H9 (cell line): ENCODE data around the gene CEP250. TPM values are rescaled to one million over a fixed set of nuclear protein-coding genes. Genes with fewer than 3 reads are reported as not detected.

Experiments
- DNase-seq: peaks from one replicate; pipeline ENCODE4 v3.0.0-alpha.2; 2017
- H2AFZ ChIP-seq: one replicate; pipeline ENCODE4 v1.6.1; 2013; ENCODE audit warnings: mild to moderate bottlenecking, low read length, control low read depth, moderate library complexity
- H2AK5ac ChIP-seq: 2 replicates; pipeline ENCODE4 v1.6.1; 2013; ENCODE audit warnings: low read length, control low read depth, mixed read lengths; ENCODE audit not compliant: insufficient read length
- H2BK120ac ChIP-seq: one replicate; pipeline ENCODE4 v1.6.1; 2013; ENCODE audit warnings: low read depth, mild to moderate bottlenecking, low read length, control low read depth, inconsistent platforms; ENCODE audit not compliant: poor library complexity, severe bottlenecking
- H2BK12ac ChIP-seq: 2 replicates; pipeline ENCODE4 v1.6.1; 2013; ENCODE audit warnings: low read length, control low read depth, mixed read lengths, low read depth; ENCODE audit not compliant: insufficient read length
- H2BK15ac ChIP-seq: 2 replicates; pipeline ENCODE4 v1.6.1; 2013; ENCODE audit warnings: low read depth, low read length, control low read depth
- H2BK20ac ChIP-seq: one replicate; pipeline ENCODE4 v1.6.1; 2013; ENCODE audit warnings: low read depth, mild to moderate bottlenecking, low read length, control low read depth, inconsistent platforms; ENCODE audit not compliant: poor library complexity, severe bottlenecking
- H2BK5ac ChIP-seq: 2 replicates; pipeline ENCODE4 v1.6.1; 2013; ENCODE audit warnings: low read length, control low read depth, mixed read lengths; ENCODE audit not compliant: insufficient read length
- H3K14ac ChIP-seq: 2 replicates; pipeline ENCODE4 v1.6.1; 2013; ENCODE audit warnings: low read length, control low read depth; ENCODE audit not compliant: insufficient read depth
- H3K18ac ChIP-seq: 2 replicates; pipeline ENCODE4 v1.6.1; 2013; ENCODE audit warnings: low read depth, mild to moderate bottlenecking, mixed read lengths, low read length, control low read depth; ENCODE audit not compliant: insufficient read length
- H3K23ac ChIP-seq: 2 replicates; pipeline ENCODE4 v1.6.1; 2013; ENCODE audit warnings: low read length, control low read depth, mixed read lengths, low read depth; ENCODE audit not compliant: insufficient read length
- H3K23me2 ChIP-seq: 2 replicates; pipeline ENCODE4 v1.6.1; 2013; ENCODE audit warnings: low read depth, mild to moderate bottlenecking, mixed read lengths, low read length, control low read depth; ENCODE audit not compliant: insufficient read length, poor library complexity, severe bottlenecking
- H3K27ac ChIP-seq: 2 replicates; pipeline ENCODE4 v1.5.1; 2013; ENCODE audit warnings: low read length, control low read depth, mixed read lengths, low read depth; ENCODE audit not compliant: insufficient read length
- H3K27me3 ChIP-seq: 2 replicates; pipeline ENCODE4 v1.6.1; 2013; ENCODE audit warnings: low read length, control low read depth, inconsistent platforms; ENCODE audit not compliant: insufficient read depth
- H3K4ac ChIP-seq: 2 replicates; pipeline ENCODE4 v1.6.1; 2013; ENCODE audit warnings: low read depth, mild to moderate bottlenecking, control low read depth, inconsistent platforms, low read length, moderate library complexity
- H3K4me1 ChIP-seq: 2 replicates; pipeline ENCODE4 v1.6.1; 2013; ENCODE audit warnings: low read length, control low read depth, inconsistent platforms; ENCODE audit not compliant: insufficient read depth
- H3K4me2 ChIP-seq: 2 replicates; pipeline ENCODE4 v1.6.1; 2013; ENCODE audit warnings: low read length, control low read depth, mixed read lengths; ENCODE audit not compliant: insufficient read length, insufficient read depth
- H3K56ac ChIP-seq: 2 replicates; pipeline ENCODE4 v1.6.1; 2013; ENCODE audit warnings: low read depth, mild to moderate bottlenecking, mixed read lengths, low read length, control low read depth; ENCODE audit not compliant: insufficient read length
- H3K79me1 ChIP-seq: 2 replicates; pipeline ENCODE4 v1.6.1; 2013; ENCODE audit warnings: low read depth, mild to moderate bottlenecking, moderate library complexity, low read length, control low read depth, inconsistent platforms; ENCODE audit not compliant: insufficient read depth, poor library complexity, severe bottlenecking
- H3K79me2 ChIP-seq: 2 replicates; pipeline ENCODE4 v1.6.1; 2013; ENCODE audit warnings: low read length, control low read depth, inconsistent platforms; ENCODE audit not compliant: insufficient read depth
- H3K9ac ChIP-seq: 2 replicates; pipeline ENCODE4 v1.6.1; 2013; ENCODE audit warnings: low read length, control low read depth, mixed read lengths; ENCODE audit not compliant: insufficient read length; ENCODE audit errors: extremely low read depth
- H3K9me3 ChIP-seq: one replicate; pipeline ENCODE4 v1.6.1; 2013; ENCODE audit warnings: low read depth, low read length, inconsistent platforms; ENCODE audit not compliant: control insufficient read depth
- H3T11ph ChIP-seq: one replicate; pipeline ENCODE4 v1.6.1; 2013; ENCODE audit warnings: mild to moderate bottlenecking, low read length, control low read depth, inconsistent platforms
- H4K20me1 ChIP-seq: one replicate; pipeline ENCODE4 v1.6.1; 2013; ENCODE audit not compliant: control insufficient read depth, insufficient read length, insufficient read depth
- H4K5ac ChIP-seq: 2 replicates; pipeline ENCODE4 v1.6.1; 2013; ENCODE audit warnings: low read depth, mild to moderate bottlenecking, mixed read lengths, low read length, control low read depth; ENCODE audit not compliant: insufficient read length
- H4K8ac ChIP-seq: replicated peaks from 2 replicates; pipeline ENCODE4 v1.6.1; 2013; ENCODE audit warnings: low read length, control low read depth, mixed read lengths, low read depth; ENCODE audit not compliant: insufficient read length
- H4K91ac ChIP-seq: 2 replicates; pipeline ENCODE4 v1.6.1; 2013; ENCODE audit warnings: low read depth, mild to moderate bottlenecking, moderate library complexity, mixed read lengths, low read length, control low read depth; ENCODE audit not compliant: insufficient read length
- H3K27ac Mint-ChIP-seq, 3 experiments: 2 replicates in 2 of 3; 3 replicates in 1 of 3; pipeline ENCODE4 v1.8.0; 2020 to 2021; ENCODE audit warnings: mixed read lengths in 3 of 3, mild to moderate bottlenecking in 1 of 3, moderate library complexity in 1 of 3
- H3K27me3 Mint-ChIP-seq: 2 replicates; pipeline ENCODE4 v1.8.0; 2021; ENCODE audit warnings: low read depth, mild to moderate bottlenecking, moderate library complexity, mixed read lengths
- H3K36me3 Mint-ChIP-seq, 3 experiments: 2 replicates in 2 of 3; 3 replicates in 1 of 3; pipeline ENCODE4 v1.8.0; 2020 to 2021; ENCODE audit warnings: low read depth in 3 of 3, mixed read lengths in 3 of 3; ENCODE audit not compliant: insufficient read depth in 1 of 3
- H3K4me1 Mint-ChIP-seq, 2 experiments: 2 replicates each; pipeline ENCODE4 v1.8.0; 2020; ENCODE audit warnings: mixed read lengths in 2 of 2
- H3K4me3 Mint-ChIP-seq, 2 experiments: 2 replicates in 1 of 2; 3 replicates in 1 of 2; pipeline ENCODE4 v1.8.0; 2020 to 2021; ENCODE audit warnings: mild to moderate bottlenecking in 2 of 2, mixed read lengths in 2 of 2, moderate library complexity in 1 of 2
- H3K9me3 Mint-ChIP-seq, 2 experiments: 2 replicates in 1 of 2; 3 replicates in 1 of 2; pipeline ENCODE4 v1.8.0; 2020; ENCODE audit warnings: mild to moderate bottlenecking in 2 of 2, mixed read lengths in 2 of 2, moderate library complexity in 1 of 2
- CTCF ChIP-seq: fragments of 200-600 bp; sonication (generic); conservative IDR thresholded peaks from 3 replicates; pipeline ENCODE4 v1.8.0; 2021; ENCODE audit warnings: antibody characterized with exemption, mild to moderate bottlenecking
- WGBS: extraction: QIAGEN DNeasy Blood & Tissue Kit; methylation state at CpG from one replicate; pipeline ENCODE4 v1.1.7; 2013; ENCODE audit warnings: missing lambda C conversion rate, low lambda C conversion rate, mixed read lengths; ENCODE audit not compliant: insufficient read length; ENCODE audit errors: extremely low coverage; 5-methylcytosine and 5-hydroxymethylcytosine counted together
- total RNA-seq: library from RNA; stranded (reverse); gene quantifications from 2 replicates; pipeline ENCODE4 v1.2.1, GENCODE V29; 2021

CEP250 gene
- total RNA-seq, 1 experiment from 2014 or later, result 29.8 TPM

GRCh38 chr20:35547329-35547728 lies 91.9 kb downstream of the CEP250 start:
- no CpG with 5 or more reads among the region's 9 CpGs for WGBS
- Histone ChIP-seq H3K4ac (no peak overlapping the region), H3K56ac (no peak overlapping the region), H3K9me3 (no peaks in the 10 kb centered on the region), H3K27me3 (no peaks in the 10 kb centered on the region), H3T11ph (no peak overlapping the region), H4K5ac (no peak overlapping the region), H4K91ac (no peak overlapping the region), H3K4me2 (no peak overlapping the region), H2BK20ac (no peak overlapping the region), H3K23ac (no peak overlapping the region), H3K79me2 (no peaks in the 10 kb centered on the region), H3K18ac (no peak overlapping the region), H2AFZ (no peak overlapping the region), H3K23me2 (peaks cover 4% of the 10 kb centered on the region), H3K14ac (no peak overlapping the region), H2BK120ac (no peak overlapping the region), H3K9ac (no peak overlapping the region), H3K79me1 (no peaks in the 10 kb centered on the region), H2BK5ac (no peak overlapping the region), H2AK5ac (no peak overlapping the region), H3K4me1 (peaks cover 2% of the 10 kb centered on the region; the same call in 1 of the 2 replicates), H3K27ac (no peak overlapping the region), H4K8ac (no peak overlapping the region), H2BK15ac (no peak overlapping the region), H2BK12ac (no peak overlapping the region), H4K20me1 (no peaks in the 10 kb centered on the region)
- H3K27ac Mint-ChIP-seq, result no peak overlapping the region
- DNase-seq, result no peak
- no peak overlapping the region for H3K4me3 Mint-ChIP-seq
- H3K36me3 Mint-ChIP-seq, result peaks cover 14 to 40% (median 32%) of the 10 kb centered on the region in 3 experiments
- H3K4me1 Mint-ChIP-seq, result peaks cover 5% of the 10 kb centered on the region in 2 experiments
- no peaks in the 10 kb centered on the region for H3K9me3 Mint-ChIP-seq
- H3K27me3 Mint-ChIP-seq, result no peaks in the 10 kb centered on the region
- TF ChIP-seq CTCF, result no peak
